ENCODE results near the gene LGALS9. TPM values are rescaled to one million over a fixed set of nuclear protein-coding genes. Genes with fewer than 3 reads are reported as not detected.
A peak's percentile ranks its signal among the peaks of the same experiment; 100 is the strongest.

The LGALS9 gene
- total RNA-seq, 5 donors from 2014 or later (not counting 1 experiment from before 2014, with no cell fraction given): 17.8 to 53.3 (median 33.1) TPM

- no peak overlapping the region for H3K4me3 Mint-ChIP-seq
- 82% methylated on average over 10 of the region's 11 CpGs for WGBS (ENCODE audit: insufficient coverage)
Measured at GRCh38 chr17:27601069-27601974, 29.7 kb upstream of the LGALS9 start.

GRCh38 chr17:27601975-27602302 is 29.0 kb upstream of the LGALS9 start:
- no peaks in the 10 kb centered on the region for H3K27me3 Mint-ChIP-seq
- peaks cover 0 to 9% of the 10 kb centered on the region in 2 experiments for H3K4me1 ChIP-seq (ENCODE audit: control insufficient read depth in 1 of 2, extremely low read depth in 1 of 2, insufficient read depth in 2 of 2, low read length in 2 of 2)
- H3K4me3 ChIP-seq (ENCODE audit: control insufficient read depth in 1 of 2, extremely low read depth in 1 of 2, low read length in 1 of 2): no peak overlapping the region
- ATAC-seq (replicated peaks in 1 of 4): no peak
- WGBS (ENCODE audit: insufficient coverage): 70% methylated on average over 2 of the region's 2 CpGs
- no peaks in the 10 kb centered on the region for H3K27me3 ChIP-seq (replicated peaks in 1 of 2; ENCODE audit: control insufficient read depth in 2 of 2, extremely low read depth in 1 of 2, insufficient read depth in 2 of 2, low read length in 1 of 2)
- peaks cover 8 to 12% of the 10 kb centered on the region in 2 donors for H3K36me3 ChIP-seq (ENCODE audit: control insufficient read depth in 2 of 2, extremely low read depth in 1 of 2, insufficient read depth in 1 of 2, low read length in 1 of 2)
- no peaks in the 10 kb centered on the region for H3K9me3 Mint-ChIP-seq
- peaks cover 15% of the 10 kb centered on the region for H3K36me3 Mint-ChIP-seq
- ChIA-PET POLR2A (interaction anchor here in 1 of 2 donors (0.6 kb wide), 1 partner anchor 326 kb away, joined by 5 read pairs; no protein-coding TSS in a partner anchor), CTCF (interaction anchor here (0.5 to 6.7 kb wide), 15 partner anchors 12 to 387 kb away, joined by 3 to 162 read pairs (median 3); no protein-coding TSS in a partner anchor)
- H3K27ac ChIP-seq (ENCODE audit: low read length): no peak overlapping the region
- H3K27ac Mint-ChIP-seq: no peak overlapping the region
- peaks cover 0 to 5% (median 4%) of the 10 kb centered on the region in 3 donors for H3K4me1 Mint-ChIP-seq
- no peak for DNase-seq
- H3K4me3 Mint-ChIP-seq: no peak overlapping the region
- H3K9me3 ChIP-seq: no peaks in the 10 kb centered on the region

More at GRCh38 chr17:27601069-27601974, 29.7 kb upstream of the LGALS9 start:
- no peaks in the 10 kb centered on the region for H3K27me3 Mint-ChIP-seq
- no peak overlapping the region for H3K27ac Mint-ChIP-seq
- H3K9me3 ChIP-seq: no peaks in the 10 kb centered on the region
- POLR2A ChIA-PET: interaction anchor here in 1 of 2 donors (0.6 kb wide), 1 partner anchor 326 kb away, joined by 5 read pairs; no protein-coding TSS in a partner anchor
- DNase-seq (peak; percentile 37 to 88 (median 74)), ATAC-seq (replicated peaks in 1 of 4) (peak; percentile 36 to 46 (median 42))
- H3K27ac ChIP-seq (ENCODE audit: low read length): no peak overlapping the region
- peaks cover 17% of the 10 kb centered on the region for H3K36me3 Mint-ChIP-seq
- CTCF ChIA-PET: interaction anchor here (0.5 to 6.7 kb wide), 16 partner anchors 12 to 387 kb away, joined by 3 to 162 read pairs (median 3); no protein-coding TSS in a partner anchor
- H3K4me1 Mint-ChIP-seq: peaks cover 0 to 5% (median 4%) of the 10 kb centered on the region in 3 donors
- H3K9me3 Mint-ChIP-seq: no peaks in the 10 kb centered on the region
- peaks cover 8 to 12% of the 10 kb centered on the region in 2 donors for H3K36me3 ChIP-seq (ENCODE audit: control insufficient read depth in 2 of 2, extremely low read depth in 1 of 2, insufficient read depth in 1 of 2, low read length in 1 of 2)
- H3K27me3 ChIP-seq (replicated peaks in 1 of 2; ENCODE audit: control insufficient read depth in 2 of 2, extremely low read depth in 1 of 2, insufficient read depth in 2 of 2, low read length in 1 of 2): no peaks in the 10 kb centered on the region
- no peak overlapping the region for H3K4me3 ChIP-seq (ENCODE audit: control insufficient read depth in 1 of 2, extremely low read depth in 1 of 2, low read length in 1 of 2)
- peaks cover 0 to 9% of the 10 kb centered on the region in 2 experiments for H3K4me1 ChIP-seq (ENCODE audit: control insufficient read depth in 1 of 2, extremely low read depth in 1 of 2, insufficient read depth in 2 of 2, low read length in 2 of 2)

- Mint-ChIP-seq H3K4me1 (peaks cover 0 to 5% (median 4%) of the 10 kb centered on the region in 3 donors), H3K9me3 (no peaks in the 10 kb centered on the region), H3K36me3 (peaks cover 15% of the 10 kb centered on the region), H3K27me3 (no peaks in the 10 kb centered on the region), H3K27ac (no peak overlapping the region), H3K4me3 (no peak overlapping the region)
- peak in 3 of 4 experiments; percentile 43 to 50 (median 46) for ATAC-seq (replicated peaks in 1 of 4)
- peak in 34 of 35 experiments; percentile 25 to 86 (median 59) for DNase-seq
- Histone ChIP-seq H3K4me3 (ENCODE audit: control insufficient read depth in 1 of 2, extremely low read depth in 1 of 2, low read length in 1 of 2) (no peak overlapping the region), H3K27ac (ENCODE audit: low read length) (no peak overlapping the region), H3K36me3 (ENCODE audit: control insufficient read depth in 2 of 2, extremely low read depth in 1 of 2, insufficient read depth in 1 of 2, low read length in 1 of 2) (peaks cover 8 to 11% of the 10 kb centered on the region in 2 donors), H3K9me3 (no peaks in the 10 kb centered on the region), H3K27me3 (replicated peaks in 1 of 2; ENCODE audit: control insufficient read depth in 2 of 2, extremely low read depth in 1 of 2, insufficient read depth in 2 of 2, low read length in 1 of 2) (no peaks in the 10 kb centered on the region), H3K4me1 (ENCODE audit: control insufficient read depth in 1 of 2, extremely low read depth in 1 of 2, insufficient read depth in 2 of 2, low read length in 2 of 2) (peaks cover 0 to 9% of the 10 kb centered on the region in 2 experiments)
- ChIA-PET CTCF (interaction anchor here (0.6 to 6.7 kb wide), 16 partner anchors 10 to 471 kb away, joined by 3 to 162 read pairs (median 3); no protein-coding TSS in a partner anchor), POLR2A (no interaction called here)
- 35% methylated on average over 12 of the region's 15 CpGs for WGBS (ENCODE audit: insufficient coverage)
Measured at GRCh38 chr17:27602721-27603420, 28.1 kb upstream of the LGALS9 start.

- H3K4me1 ChIP-seq (ENCODE audit: control insufficient read depth in 1 of 2, extremely low read depth in 1 of 2, insufficient read depth in 2 of 2, low read length in 2 of 2): peaks cover 0 to 9% of the 10 kb centered on the region in 2 experiments
- 80% methylated on average over 1 of the region's 2 CpGs for WGBS (ENCODE audit: insufficient coverage)
- H3K27ac ChIP-seq (ENCODE audit: low read length): no peak overlapping the region
- Mint-ChIP-seq H3K4me3 (no peak overlapping the region), H3K9me3 (no peaks in the 10 kb centered on the region), H3K27ac (no peak overlapping the region), H3K27me3 (no peaks in the 10 kb centered on the region), H3K36me3 (peaks cover 19% of the 10 kb centered on the region), H3K4me1 (peaks cover 0 to 5% (median 4%) of the 10 kb centered on the region in 3 donors)
- no peak overlapping the region for H3K4me3 ChIP-seq (ENCODE audit: control insufficient read depth in 1 of 2, extremely low read depth in 1 of 2, low read length in 1 of 2)
- ChIA-PET CTCF (interaction anchor here (0.6 to 6.7 kb wide), 13 partner anchors 10 to 471 kb away, joined by 3 to 162 read pairs (median 3); no protein-coding TSS in a partner anchor), POLR2A (no interaction called here)
- DNase-seq (no peak), ATAC-seq (replicated peaks in 1 of 4) (no peak)
- no peaks in the 10 kb centered on the region for H3K27me3 ChIP-seq (replicated peaks in 1 of 2; ENCODE audit: control insufficient read depth in 2 of 2, extremely low read depth in 1 of 2, insufficient read depth in 2 of 2, low read length in 1 of 2)
- no peaks in the 10 kb centered on the region for H3K9me3 ChIP-seq
- H3K36me3 ChIP-seq (ENCODE audit: control insufficient read depth in 2 of 2, extremely low read depth in 1 of 2, insufficient read depth in 1 of 2, low read length in 1 of 2): peaks cover 8 to 11% of the 10 kb centered on the region in 2 donors
Measured at GRCh38 chr17:27603421-27603770, 27.6 kb upstream of the LGALS9 start.

GRCh38 chr17:27603880-27604794 is 26.9 kb upstream of the LGALS9 start:
- Histone ChIP-seq H3K4me1 (ENCODE audit: control insufficient read depth in 1 of 2, extremely low read depth in 1 of 2, insufficient read depth in 2 of 2, low read length in 2 of 2) (peaks cover 0 to 9% of the 10 kb centered on the region in 2 experiments), H3K9me3 (no peaks in the 10 kb centered on the region), H3K27ac (ENCODE audit: low read length) (no peak overlapping the region), H3K4me3 (ENCODE audit: control insufficient read depth in 1 of 2, extremely low read depth in 1 of 2, low read length in 1 of 2) (no peak overlapping the region), H3K27me3 (replicated peaks in 1 of 2; ENCODE audit: control insufficient read depth in 2 of 2, extremely low read depth in 1 of 2, insufficient read depth in 2 of 2, low read length in 1 of 2) (no peaks in the 10 kb centered on the region), H3K36me3 (ENCODE audit: control insufficient read depth in 2 of 2, extremely low read depth in 1 of 2, insufficient read depth in 1 of 2, low read length in 1 of 2) (peaks cover 8 to 16% of the 10 kb centered on the region in 2 donors)
- Mint-ChIP-seq H3K4me1 (peaks cover 0 to 5% (median 4%) of the 10 kb centered on the region in 3 donors), H3K27ac (no peak overlapping the region), H3K36me3 (peaks cover 23% of the 10 kb centered on the region), H3K27me3 (no peaks in the 10 kb centered on the region), H3K9me3 (no peaks in the 10 kb centered on the region), H3K4me3 (no peak overlapping the region)
- ATAC-seq (replicated peaks in 1 of 4) (no peak), DNase-seq (no peak)
- ChIA-PET POLR2A (no interaction called here), CTCF (interaction anchor here (0.6 to 6.7 kb wide), 11 partner anchors 11 to 368 kb away, joined by 3 to 162 read pairs (median 4); no protein-coding TSS in a partner anchor)
- 98% methylated on average over 16 of the region's 22 CpGs for WGBS (ENCODE audit: insufficient coverage)
